Measurements from ENCODE around the gene RALGPS1. TPM values are rescaled to one million over a fixed set of nuclear protein-coding genes. Genes with fewer than 3 reads are reported as not detected.
A peak's percentile ranks its signal among the peaks of the same experiment; 100 is the strongest.

RALGPS1 gene
- total RNA-seq, 1 experiment from 2014 or later: 0.57 TPM

DNA sequence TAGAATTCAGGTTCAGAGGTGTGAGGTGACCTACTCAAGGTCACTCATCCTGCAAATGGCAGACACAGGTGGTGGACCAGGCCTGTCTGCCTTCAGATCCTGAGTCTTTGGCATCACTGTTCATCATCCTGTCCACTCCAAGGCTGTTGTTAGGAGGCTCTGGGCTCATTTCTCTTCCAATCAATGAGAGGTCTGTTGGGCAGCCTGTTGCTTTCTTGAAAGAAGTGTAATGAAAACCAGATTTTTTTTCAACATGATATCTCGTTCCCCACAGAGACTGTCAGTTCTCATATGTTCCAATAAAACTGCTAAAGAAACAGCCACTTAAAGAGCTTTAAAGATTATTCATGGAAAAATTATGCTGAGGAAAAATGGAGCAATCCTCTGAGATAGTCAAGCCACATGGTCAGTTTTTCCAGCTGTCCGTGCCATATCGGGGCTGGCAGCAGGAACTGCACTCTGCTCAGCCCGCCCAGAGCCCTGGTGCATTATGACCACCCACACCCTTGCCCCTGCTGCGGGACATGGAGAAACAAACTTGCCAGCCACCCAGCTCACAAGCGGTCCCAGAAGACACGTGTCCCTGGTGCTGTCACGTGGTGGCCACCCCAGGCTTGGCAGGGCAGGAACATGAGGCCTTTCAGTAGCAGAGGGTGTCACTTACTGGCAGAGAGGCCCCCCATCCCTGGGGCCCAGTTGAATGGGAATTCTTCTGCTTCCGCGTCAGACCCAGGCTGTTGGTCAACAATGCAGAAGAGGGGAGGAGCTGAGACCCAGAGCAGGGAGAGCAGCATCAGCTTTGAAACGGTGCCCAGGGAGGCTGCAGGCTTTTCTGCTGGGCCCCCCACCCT lies 271.6 kb downstream of the RALGPS1 start:
- peak; percentile 93 for DNase-seq (ENCODE audit: low read depth)

DNA sequence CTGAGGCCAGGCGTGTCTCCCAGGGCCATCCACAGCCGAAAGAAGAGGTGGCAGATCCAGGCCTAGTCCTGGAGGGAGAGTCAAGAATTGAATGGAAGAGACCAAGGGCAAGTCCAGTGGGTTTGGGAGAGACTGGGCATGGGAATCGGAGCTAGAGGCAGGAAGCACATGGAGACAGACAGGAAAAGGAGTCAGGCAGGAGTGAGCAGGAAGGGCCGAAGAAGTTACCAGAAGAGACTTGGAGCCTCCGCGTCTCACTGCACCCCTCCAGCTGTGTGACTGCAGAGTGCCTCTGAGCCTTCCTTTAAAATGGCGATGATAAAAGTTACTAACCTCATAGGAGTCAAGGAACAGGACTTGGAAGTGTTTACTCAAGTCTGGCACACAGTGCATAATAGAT lies 272.2 kb downstream of the RALGPS1 start:
- DNase-seq (ENCODE audit: low read depth): no peak

DNA sequence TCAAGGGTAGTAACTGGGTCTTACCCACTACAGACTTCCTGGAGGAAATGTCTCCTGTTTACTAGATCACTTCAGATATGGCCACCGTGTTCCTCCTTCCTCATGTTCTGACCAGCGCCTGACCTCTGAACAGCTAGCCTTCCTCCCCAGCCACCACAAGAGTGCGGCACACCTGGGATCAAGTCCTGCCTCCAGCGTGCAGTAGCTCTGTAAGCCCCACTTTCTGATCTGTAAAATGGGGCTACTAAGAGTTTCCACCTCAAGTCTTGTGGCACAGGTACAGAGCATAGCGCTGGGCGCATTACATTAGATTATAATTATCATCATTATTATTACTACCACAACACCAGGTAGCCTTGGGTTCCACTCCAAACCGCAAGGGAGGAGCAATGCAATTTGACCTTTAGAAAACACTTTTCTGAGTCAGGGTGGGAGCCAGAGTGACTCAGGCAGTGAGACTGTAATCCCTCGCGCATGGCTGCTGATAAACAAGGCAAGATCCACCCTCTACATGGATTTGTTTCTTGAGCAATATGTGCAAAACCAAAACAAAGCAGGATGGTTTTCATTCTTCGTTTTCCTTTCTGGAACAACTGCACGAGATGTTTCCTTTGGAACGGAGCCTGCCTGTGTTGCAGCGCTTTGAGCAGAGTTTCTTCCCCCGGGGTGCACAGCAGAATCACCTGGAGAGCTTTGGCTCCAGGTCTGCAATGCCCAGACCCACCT lies 272.8 kb downstream of the RALGPS1 start:
- DNase-seq (ENCODE audit: low read depth): peak; percentile 97

DNA sequence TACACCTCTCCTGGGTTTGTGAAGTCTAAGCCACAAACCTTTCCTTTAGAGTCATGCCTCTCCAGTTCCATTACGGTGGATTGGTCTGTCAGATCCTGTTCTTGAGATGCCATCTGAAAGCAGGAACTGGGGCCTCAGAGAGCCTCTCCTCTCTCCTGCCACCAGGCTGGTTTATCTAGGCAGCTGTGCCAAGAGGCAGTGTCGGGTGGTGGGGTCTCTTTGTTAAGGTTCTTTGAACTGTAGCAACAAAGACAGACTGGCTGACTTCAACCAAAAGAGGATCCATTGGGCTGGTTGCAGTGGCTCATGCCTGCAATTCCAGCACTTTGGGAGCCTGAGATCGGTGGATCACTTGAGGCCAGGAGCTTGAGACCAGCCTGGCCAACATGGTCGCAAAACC lies 273.8 kb downstream of the RALGPS1 start:
- DNase-seq (ENCODE audit: low read depth): no peak

DNA sequence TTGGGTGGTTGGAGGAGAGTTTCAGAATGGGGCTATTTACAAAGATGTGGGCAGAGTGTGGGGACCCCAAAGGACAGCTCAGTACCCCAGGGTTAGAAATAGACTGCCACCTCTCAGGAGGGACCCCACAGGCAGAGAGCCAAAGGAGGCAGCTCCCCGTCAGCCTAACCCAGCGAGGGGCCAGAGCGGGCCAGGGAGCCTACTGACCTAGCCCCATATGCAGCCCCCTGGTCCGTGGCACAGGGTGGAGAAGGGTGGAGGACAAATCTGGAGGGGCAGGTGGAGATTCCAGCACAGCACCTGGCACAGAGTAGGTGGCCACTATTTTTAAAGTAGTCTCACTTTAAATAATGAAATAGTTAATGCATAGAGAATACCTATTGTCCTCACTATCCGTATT lies 275.0 kb downstream of the RALGPS1 start:
- DNase-seq (ENCODE audit: low read depth): no peak

DNA sequence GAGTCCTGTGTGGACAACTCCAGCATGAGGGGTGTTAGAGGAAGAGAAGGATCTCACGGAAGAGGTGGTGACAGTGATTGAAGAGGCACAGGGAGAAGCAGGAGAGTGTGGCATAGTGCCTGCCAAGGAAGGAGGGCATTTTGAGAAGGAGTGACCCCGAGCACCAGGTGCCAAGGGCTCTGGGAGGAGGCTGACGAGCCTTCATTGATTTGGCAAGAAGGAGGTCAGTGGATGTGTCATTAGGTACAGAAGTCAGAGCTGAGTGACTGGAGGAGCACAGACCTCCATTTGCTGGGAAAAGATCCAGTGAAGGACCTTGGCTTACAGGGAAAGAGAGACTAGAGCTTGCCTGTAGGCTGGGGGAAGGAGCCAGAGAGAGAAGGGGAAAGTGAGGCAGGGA lies 278.2 kb downstream of the RALGPS1 start:
- DNase-seq (ENCODE audit: low read depth): no peak

DNA sequence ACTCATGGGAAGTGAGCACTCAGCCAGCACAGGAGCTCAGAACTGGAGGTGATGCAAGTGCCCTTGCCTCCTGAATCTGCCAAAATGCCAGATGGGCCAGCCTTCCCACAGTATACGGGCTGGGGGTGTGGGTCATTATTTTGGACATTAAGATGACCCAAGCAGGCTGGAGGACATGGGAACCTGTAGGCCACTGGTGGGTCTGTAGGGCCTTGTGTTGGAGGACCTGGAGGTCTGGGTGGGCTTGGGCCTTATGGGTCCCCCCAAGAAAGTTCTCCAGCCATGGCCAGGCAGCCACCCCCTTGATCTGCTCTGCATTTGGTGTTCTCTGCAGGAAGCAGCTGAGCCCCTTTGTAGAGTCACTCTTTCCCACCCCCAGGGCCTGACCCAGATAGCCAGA lies 278.9 kb downstream of the RALGPS1 start:
- no peak for DNase-seq (ENCODE audit: low read depth)

DNA sequence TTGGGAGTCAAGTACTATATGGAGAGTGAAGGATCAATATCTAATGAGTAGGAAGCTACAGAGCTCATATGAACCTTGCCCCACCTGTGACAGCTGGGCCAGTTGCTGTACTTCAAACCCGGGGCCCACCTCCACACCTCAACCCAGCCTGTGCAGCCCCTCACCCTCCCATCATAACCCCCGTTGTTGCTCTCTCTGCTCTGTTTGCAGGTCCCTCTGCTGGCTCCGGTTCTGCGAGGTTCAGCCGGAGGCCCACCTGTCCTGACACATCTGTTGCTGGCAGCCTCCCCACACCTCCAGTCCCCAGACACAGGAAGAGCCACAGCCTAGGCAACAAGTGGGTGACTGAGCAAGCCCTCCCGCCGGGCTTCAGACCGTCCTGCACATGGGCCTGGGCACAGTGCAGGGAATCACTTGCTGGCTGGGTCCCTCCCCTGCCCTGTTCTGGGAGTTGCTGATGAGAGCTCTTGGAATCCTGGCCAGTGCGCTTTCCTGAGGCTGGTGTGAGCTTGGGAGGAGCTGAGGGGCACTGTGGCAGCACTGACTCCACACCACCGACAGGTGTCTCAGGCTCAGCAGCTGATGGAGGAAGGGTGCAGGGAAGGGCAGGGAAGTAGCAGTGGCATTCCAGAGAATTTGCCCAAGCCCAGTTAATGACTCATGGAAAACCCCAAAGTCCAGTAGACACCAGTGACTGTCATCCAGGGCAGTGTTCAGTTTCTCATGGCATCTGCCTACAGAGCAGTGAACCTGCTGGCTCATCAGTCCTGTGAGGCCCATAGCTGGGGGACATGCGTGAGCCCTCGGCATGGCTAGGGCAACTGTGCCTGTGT lies 280.5 kb downstream of the RALGPS1 start:
- DNase-seq (ENCODE audit: low read depth): peak; percentile 89

DNA sequence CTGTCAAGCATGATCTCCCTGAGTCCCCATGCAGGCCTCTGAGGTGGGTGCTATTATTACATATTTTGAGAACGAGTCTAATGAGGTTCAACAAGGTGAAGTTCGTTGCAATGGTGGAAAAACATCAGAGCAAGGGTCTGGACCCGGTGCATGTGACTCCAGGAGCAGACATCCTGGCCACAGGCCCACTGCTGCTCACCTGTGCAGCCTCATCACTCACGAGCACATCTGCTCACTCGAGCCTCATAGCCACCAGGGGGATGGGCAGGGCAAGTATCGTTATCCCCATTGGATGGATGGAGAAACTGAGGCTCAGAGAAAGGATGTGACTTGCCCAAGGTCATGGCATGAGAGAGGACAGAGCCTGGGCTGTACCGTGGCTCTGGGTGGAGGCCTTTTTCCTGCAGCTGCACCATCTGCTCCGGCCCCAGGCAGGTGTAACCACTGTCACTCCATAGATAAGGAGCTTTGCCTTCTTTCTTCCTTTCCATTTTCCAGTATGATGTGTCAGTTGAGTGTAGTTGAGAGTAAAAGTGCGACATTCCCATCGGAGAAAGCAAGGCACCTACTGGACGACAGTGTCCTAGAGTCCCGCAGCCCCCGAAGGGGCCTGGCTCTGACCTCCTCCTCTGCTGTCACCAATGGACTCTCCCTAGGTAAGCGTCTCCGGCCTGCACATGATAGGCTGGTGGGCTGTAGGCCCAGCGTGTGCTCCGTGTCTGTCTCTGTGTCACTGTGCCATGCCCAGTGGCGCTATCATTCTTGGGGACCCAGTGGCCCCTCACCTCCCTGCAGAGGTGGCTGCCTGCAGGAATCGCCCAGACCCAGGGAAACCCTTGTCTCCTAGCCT lies 281.6 kb downstream of the RALGPS1 start:
- DNase-seq (ENCODE audit: low read depth): no peak

DNA sequence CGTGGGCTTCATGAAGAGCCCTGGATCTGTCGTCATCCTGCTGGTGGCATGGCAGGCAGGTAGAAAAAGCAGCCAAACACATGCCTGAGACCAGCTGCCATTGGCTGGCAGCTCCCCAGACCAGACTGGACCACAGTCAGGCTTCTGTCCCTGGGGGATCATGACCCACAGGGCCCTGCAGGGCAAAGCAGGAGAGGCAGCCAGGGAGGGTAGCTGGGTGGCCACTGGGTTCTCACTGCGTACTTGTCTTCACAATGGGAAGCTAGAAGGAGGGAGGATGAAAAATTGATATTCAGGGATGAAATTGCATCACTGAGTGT lies 282.2 kb downstream of the RALGPS1 start:
- no peak for DNase-seq (ENCODE audit: low read depth)

DNA sequence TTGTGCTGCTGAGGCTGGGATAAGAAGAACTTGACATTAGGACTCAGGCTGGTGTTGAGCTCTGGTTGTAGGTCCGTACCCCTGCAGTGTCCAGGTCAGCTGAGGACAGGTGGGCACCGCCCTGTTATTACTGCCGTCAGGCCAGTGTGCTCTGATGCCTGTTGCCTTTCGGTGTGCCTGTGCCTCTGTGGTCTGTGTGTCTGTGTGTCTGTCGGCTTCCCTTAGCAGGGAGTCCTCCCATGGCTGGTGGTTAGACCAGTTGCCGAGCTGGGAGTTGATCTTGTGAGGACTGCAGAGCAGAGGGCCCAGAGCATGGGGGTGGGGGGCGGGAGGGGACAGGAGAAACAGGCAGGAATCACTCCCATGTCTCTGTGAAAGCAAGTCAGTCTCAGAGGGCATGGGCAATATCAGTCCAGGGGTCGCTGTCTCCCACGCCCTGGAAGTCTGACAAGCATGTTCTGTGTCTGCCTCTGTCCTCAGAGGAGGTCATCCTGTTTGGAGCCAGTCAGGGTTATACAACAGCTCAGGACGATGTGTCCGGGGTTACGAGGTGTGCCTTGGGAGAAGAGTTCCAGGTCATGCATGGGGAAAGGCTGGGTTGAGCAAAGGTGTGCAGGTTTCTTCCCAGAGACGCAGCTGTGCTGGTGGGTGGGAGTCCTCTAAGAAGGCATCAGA lies 282.7 kb downstream of the RALGPS1 start:
- no peak for DNase-seq (ENCODE audit: low read depth)

DNA sequence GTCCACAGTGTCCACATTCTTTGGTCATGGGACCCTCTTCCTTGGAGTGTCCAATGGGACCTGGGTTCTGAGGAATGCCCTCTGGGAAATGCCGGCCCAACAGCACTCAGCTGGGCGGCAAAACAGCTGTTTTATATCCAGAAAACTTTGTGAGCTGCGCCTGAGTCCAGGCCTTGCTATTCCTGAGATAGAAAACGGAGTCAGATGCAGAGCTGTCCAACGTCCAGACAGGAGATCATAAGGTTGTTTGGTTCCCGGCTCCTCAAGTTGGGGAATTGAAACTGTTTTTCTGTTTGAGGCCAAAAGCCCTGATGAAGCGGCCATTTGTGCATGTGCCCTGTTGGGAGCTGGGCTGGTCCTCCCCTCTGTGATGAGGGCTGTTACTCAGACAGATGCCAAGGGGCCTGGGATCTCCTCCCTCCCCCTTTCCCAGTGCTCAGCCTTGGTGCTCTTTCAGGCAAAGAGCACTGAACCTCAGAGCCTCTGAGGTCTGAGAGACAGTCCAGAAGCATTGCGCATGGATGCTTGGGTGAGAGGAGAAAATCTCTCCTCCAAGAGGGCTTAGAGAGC lies 283.4 kb downstream of the RALGPS1 start:
- DNase-seq (ENCODE audit: low read depth): no peak

DNA sequence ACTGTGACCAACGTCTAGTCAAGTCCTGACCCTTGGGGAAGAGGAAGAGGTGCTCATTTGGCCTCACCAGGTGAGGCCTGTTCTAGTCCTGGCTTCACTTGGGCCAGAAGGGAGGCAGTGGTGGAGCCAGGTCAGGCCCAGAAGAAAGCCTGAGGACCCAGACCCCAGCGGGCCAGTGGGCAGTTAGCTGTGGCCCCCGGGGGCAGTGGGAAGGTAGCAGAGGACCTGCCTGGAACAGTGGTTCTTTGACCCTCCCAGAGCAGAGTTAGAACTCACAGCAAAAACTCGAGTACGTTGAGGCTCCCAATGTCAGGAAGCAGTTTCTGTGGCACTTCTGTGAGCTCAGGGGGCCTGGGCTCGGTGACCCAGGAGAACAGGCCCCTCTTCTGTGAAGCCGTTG lies 284.0 kb downstream of the RALGPS1 start:
- DNase-seq (ENCODE audit: low read depth): no peak

DNA sequence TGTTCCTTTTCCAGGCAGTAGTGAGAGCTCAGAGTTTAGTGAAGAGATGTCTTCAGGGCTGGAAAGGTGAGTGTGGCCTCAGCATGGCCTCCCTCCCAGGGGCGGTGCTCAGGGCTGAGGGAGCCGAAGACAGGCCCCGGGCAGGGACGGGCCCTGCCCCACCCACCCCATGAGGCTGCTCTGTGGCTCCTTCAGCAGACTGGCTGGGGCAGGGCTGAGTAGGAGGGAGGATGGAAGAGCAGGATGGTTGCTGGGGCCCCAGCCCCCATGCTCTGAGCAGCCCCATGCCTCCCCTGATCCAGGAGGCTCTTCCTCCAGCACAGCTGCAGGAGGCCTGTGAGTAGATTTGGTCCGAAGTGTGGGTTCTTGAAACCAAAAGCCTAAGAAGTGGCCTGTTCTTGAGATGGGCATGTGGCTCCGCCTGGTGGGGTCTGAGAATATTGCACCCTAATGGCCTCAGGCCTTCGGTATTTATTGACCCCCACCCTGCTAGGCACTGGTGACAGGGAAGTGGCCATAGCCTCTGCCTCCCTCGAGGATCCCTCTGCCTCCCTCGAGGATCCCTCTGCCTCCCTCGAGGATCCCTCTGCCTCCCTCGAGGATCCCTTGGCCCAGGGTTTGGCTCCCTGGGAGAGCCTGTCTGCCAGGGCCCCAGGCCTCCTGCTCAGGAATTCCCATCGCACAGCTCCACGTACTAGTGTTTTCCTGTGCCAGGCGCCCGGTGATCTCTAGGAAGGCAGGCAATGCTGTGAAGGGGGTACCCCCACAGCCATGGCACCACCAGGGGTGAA lies 284.6 kb downstream of the RALGPS1 start:
- DNase-seq (ENCODE audit: low read depth): peak; percentile 70

DNA sequence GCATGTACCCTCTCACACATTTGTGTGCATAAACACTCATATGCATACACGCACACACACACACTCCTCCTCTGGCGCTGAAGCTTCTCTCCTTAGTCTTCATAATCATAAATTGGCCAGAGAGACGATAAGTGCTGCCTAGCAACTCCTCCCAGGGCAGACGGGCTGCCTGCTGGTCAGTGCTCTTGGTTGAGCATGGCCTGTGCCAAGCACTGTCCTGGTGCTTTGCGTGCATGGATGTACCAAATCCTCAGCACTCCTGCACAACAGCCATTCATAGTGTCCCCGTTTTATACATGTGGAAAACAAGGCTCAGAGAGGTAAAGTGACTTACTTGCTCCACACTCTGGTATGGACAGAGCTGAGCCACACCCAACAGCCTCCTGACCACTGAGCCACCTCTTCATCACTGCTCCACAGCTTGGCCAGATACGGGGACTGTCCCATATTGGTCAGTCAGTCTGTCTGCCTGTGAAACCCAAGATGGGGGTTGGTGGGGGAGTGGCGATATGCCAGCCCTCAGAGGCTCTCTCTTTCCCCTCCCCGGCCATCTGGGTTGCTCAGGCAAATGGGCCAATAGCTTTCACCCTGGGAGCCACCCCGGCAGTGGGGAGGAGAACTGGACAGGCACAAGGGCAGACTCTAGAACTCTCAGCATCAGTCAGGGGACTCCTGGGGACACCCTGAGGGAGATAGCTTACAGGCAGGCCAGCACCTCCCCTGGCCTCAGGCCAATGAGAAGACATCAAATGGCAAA lies 285.7 kb downstream of the RALGPS1 start:
- DNase-seq (ENCODE audit: low read depth): no peak

DNA sequence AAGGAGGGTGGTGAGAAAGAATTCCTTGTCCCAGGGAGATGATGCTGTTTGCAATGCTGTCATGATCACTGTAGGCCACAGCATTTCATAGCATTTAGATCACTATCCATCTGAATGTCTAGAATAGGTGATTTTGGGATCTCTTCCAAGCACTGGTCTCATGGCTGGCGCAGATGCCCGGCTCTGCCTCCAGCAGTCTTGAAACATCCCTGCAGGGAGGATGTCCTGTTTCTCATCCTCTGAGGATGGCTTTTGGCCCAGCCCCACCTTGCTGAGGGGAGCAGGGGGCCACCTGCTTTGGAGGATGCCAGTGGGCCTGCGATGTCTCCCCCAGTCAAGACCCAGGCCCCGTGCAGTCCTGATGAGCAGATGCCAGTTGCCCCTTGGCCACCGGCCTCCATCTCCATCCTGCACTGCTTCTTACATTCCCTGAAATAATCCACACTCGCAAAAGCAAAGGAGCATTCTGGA lies 286.5 kb downstream of the RALGPS1 start:
- no peak for DNase-seq (ENCODE audit: low read depth)

DNA sequence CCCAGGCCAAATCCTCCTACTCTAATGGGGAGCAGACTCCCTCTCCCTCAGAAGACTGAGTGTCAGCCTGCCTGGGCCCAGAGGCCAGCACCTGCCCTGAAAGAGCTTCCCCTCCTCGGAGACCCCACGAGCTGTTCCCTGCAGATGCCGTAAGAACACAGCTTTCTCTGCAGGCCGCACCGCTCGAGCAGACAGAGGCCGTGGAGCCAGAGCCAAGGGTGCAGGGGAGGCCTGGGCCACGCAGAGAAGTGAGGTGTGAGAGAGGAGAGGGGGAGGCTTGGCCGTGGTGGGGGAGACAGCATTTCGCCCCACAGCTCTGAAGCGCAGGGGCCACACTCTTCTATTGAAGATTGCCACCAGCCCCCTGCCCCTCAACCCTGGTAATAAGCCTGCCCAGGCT lies 287.1 kb downstream of the RALGPS1 start:
- no peak for DNase-seq (ENCODE audit: low read depth)

DNA sequence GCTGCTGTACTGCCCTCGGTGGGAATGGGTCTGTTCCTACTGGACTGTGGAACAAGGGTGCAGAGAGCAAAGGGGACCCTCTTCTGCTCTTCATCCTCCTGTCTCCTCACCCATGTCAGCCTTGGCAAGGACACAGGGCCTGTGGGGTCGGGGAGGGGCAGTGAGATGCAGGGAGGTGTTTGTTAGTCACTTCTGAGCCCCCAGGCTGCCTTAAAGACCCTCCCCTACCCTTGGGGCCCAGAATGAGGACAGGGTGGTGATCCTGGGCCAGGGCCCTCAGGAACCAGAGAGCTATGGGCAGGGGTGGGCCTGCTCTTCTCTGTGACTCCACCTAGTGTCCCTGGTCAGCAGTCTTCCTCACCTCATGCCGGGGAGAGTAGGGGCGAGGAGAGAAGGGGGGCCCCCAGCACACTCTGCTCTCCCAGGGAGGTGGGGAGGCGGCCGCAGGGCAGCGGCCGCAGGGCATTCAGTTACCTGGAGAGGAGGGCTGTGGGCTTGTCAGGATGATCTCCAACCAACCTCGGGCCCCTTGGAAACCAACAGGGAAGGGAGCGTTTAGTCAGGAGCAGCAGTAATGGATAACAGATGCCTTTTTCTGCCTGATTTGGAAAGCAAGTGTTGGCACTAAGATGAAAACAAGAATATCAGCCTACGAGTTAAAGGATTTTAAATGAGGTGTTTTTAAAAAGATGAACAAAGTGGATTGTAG lies 288.0 kb downstream of the RALGPS1 start:
- DNase-seq (ENCODE audit: low read depth): no peak
